Adrenal gland (tissue), 19 donors: Measurements from ENCODE around the gene SWAP70. TPM values are rescaled to one million over a fixed set of nuclear protein-coding genes. Genes with fewer than 3 reads are reported as not detected.

Experiments
- DNase-seq, 7 donors: peaks; one replicate each; pipeline ENCODE4 v3.0.0-alpha.2; 2019 to 2020
- H3K27ac ChIP-seq, 5 donors: fragments of 200-600 bp; sonication (generic) in 4 of 5; 1 replicate in 3 of 5; 2 replicates in 2 of 5; pipeline versions ENCODE4 v1.5.1 to v1.8.0; 2016 to 2020; ENCODE audit warnings: mild to moderate bottlenecking in 1 of 5
- H3K27me3 ChIP-seq: fragments of 200-600 bp; 2 replicates; pipeline ENCODE4 v1.8.0; 2021
- H3K36me3 ChIP-seq, 2 donors: fragments of 200-600 bp; replicated peaks in 1 of 2; 1 replicate in 1 of 2; 2 replicates in 1 of 2; pipeline versions ENCODE4 v1.5.1 to v1.8.0; 2018 to 2022
- H3K4me1 ChIP-seq, 2 donors: fragments of 200-600 bp; replicated peaks in 1 of 2; 1 replicate in 1 of 2; 2 replicates in 1 of 2; pipeline versions ENCODE4 v1.5.1 to v1.8.0; 2018 to 2021
- H3K4me3 ChIP-seq, 4 donors: fragments of 200-600 bp; sonication (generic) in 3 of 4; one replicate each; pipeline ENCODE4 v1.5.1; 2016 to 2018
- H3K9me3 ChIP-seq, 3 donors: fragments of 200-600 bp; sonication (generic) in 1 of 3; replicated peaks in 1 of 3; 1 replicate in 2 of 3; 2 replicates in 1 of 3; pipeline versions ENCODE4 v1.5.1 to v1.8.0; 2016 to 2021
- POLR2A ChIP-seq, 2 donors: fragments of 450-650 bp; IDR thresholded peaks; one replicate each; pipeline ENCODE4 v1.6.1; 2017; ENCODE audit warnings: antibody characterized with exemption in 2 of 2, mild to moderate bottlenecking in 2 of 2, moderate library complexity in 1 of 2
- WGBS, 4 donors: extraction: QIAGEN DNeasy Blood & Tissue Kit in 2 of 4; methylation state at CpG; one replicate each; pipeline versions ENCODE4 v1.1.5 to v1.1.7; 2013 to 2017; 5-methylcytosine and 5-hydroxymethylcytosine counted together
- intact Hi-C, 2 donors: fragments of 100-400 bp; cut with DNase I; formaldehyde crosslinking; loops; one replicate each; pipeline versions ENCODE4 v1.14.1 to v1.15.0; 2022 to 2023
- long read RNA-seq, 10 donors: library from polyadenylated mRNA in 3 of 10; unstranded in 2 of 10; stranded (forward) in 1 of 10; transcript quantifications; one replicate each; pipeline ENCODE4 v2.0.0 and lab custom pipeline, GENCODE V29; 2021 to 2026
- polyA plus RNA-seq, 3 donors: library from polyadenylated mRNA; stranded (reverse); fragments of 200-250 nt in 2 of 3; fragments of 350-450 nt in 1 of 3; fragmentation: Illumina TruSeq in 1 of 3; extraction: RNeasy Lipid Tissue Mini Kit (QIAGEN cat#74804) in 1 of 3; gene quantifications; one replicate each; pipeline ENCODE4 v1.2.3, GENCODE V29; 2013 to 2014
- total RNA-seq, 9 donors: library from RNA; depleted of rRNA in 4 of 9; stranded (reverse); fragments of >200 nt in 4 of 9; fragments of 120-200 nt in 1 of 9; fragmentation: NEBNext Ultra II Directional in 1 of 9; extraction: Animal tissue kit (Norgen Biotek cat#: 25700) in 1 of 9; gene quantifications; one replicate each; pipeline versions ENCODE4 v1.1.0 to v1.2.4, GENCODE V29; 2013 to 2023
- TF ChIP-seq, protein P1 (sequence below), 6 experiments: fragments of 450-650 bp in 4 of 6; fragments of 200-600 bp in 2 of 6; sonication (generic) in 1 of 6; IDR thresholded peaks; 1 replicate in 5 of 6; 2 replicates in 1 of 6; pipeline versions ENCODE4 v1.5.1 to v1.8.0; 2016 to 2021; ENCODE audit warnings: antibody characterized with exemption in 6 of 6, mild to moderate bottlenecking in 2 of 6, moderate library complexity in 1 of 6
- donor health status: healthy with polysubstance abuse.
- donor health status: Bipolar disorder and iron deficiency.
- donor health status: DM: yes; HTN: yes; CAD: no.
- donor health status: DM: no; HTN: no; CAD: no.
- donor health status: DM: no; HTN: no; CAD: no.
- donor health status: DM: yes; HTN: yes; CAD: no.

The SWAP70 gene
- total RNA-seq (10 to 100 TPM; 10.5 to 23.5 (median 19.8) TPM), polyA plus RNA-seq (10 to 100 TPM in 1 of 3 donors, 1 to 10 TPM in 2; 6.5 to 17.2 (median 8.8) TPM)
- long read RNA-seq, donor 1, full-length matches to known transcripts, result 1 of 1 reads
- long read RNA-seq, donor 1, partial matches to known transcripts, result 0 of 1 reads
- long read RNA-seq, donor 1, other reads (novel, unspliced or antisense), result 0 of 1 reads
- long read RNA-seq, donor 2, result 0 reads
- long read RNA-seq, donor 3, full-length matches to known transcripts, result 2 of 2 reads
- long read RNA-seq, donor 3, partial matches to known transcripts, result 0 of 2 reads
- long read RNA-seq, donor 3, other reads (novel, unspliced or antisense), result 0 of 2 reads
- long read RNA-seq, donor 4, full-length matches to known transcripts, result 9 of 12 reads
- long read RNA-seq, donor 4, partial matches to known transcripts, result 2 of 12 reads
- long read RNA-seq, donor 4, other reads (novel, unspliced or antisense), result 1 of 12 reads
- long read RNA-seq, donor 5, full-length matches to known transcripts, result 49 of 53 reads
- long read RNA-seq, donor 5, partial matches to known transcripts, result 2 of 53 reads
- long read RNA-seq, donor 5, other reads (novel, unspliced or antisense), result 2 of 53 reads
- long read RNA-seq, donor 6, full-length matches to known transcripts, result 6 of 9 reads
- long read RNA-seq, donor 6, partial matches to known transcripts, result 3 of 9 reads
- long read RNA-seq, donor 6, other reads (novel, unspliced or antisense), result 0 of 9 reads
- long read RNA-seq, donor 7, full-length matches to known transcripts, result 1 of 1 reads
- long read RNA-seq, donor 7, partial matches to known transcripts, result 0 of 1 reads
- long read RNA-seq, donor 7, other reads (novel, unspliced or antisense), result 0 of 1 reads
- long read RNA-seq, donor 8, full-length matches to known transcripts, result 3 of 3 reads
- long read RNA-seq, donor 8, partial matches to known transcripts, result 0 of 3 reads
- long read RNA-seq, donor 8, other reads (novel, unspliced or antisense), result 0 of 3 reads
- long read RNA-seq, donor 9, result 0 reads
- long read RNA-seq, donor 10, full-length matches to known transcripts, result 2 of 2 reads
- long read RNA-seq, donor 10, partial matches to known transcripts, result 0 of 2 reads
- long read RNA-seq, donor 10, other reads (novel, unspliced or antisense), result 0 of 2 reads

- Histone ChIP-seq H3K4me3 (peak within 1 kb of the TSS; percentile 37 to 96 (median 80)), H3K9me3 (no peaks in the 10 kb centered on the region), H3K27me3 (no peaks in the 10 kb centered on the region), H3K27ac (peak within 1 kb of the TSS; percentile 30 to 96 (median 89)), H3K4me1 (peaks cover 0 to 12% of the 10 kb centered on the region in 2 donors), H3K36me3 (no peaks in the 10 kb centered on the region)
- peak; percentile 85 to 92 (median 88) for DNase-seq
- peak in 1 of 2 donors; percentile 53 for TF ChIP-seq POLR2A (IDR thresholded peaks at IDR 0.05)
- TF ChIP-seq, protein P1, sequence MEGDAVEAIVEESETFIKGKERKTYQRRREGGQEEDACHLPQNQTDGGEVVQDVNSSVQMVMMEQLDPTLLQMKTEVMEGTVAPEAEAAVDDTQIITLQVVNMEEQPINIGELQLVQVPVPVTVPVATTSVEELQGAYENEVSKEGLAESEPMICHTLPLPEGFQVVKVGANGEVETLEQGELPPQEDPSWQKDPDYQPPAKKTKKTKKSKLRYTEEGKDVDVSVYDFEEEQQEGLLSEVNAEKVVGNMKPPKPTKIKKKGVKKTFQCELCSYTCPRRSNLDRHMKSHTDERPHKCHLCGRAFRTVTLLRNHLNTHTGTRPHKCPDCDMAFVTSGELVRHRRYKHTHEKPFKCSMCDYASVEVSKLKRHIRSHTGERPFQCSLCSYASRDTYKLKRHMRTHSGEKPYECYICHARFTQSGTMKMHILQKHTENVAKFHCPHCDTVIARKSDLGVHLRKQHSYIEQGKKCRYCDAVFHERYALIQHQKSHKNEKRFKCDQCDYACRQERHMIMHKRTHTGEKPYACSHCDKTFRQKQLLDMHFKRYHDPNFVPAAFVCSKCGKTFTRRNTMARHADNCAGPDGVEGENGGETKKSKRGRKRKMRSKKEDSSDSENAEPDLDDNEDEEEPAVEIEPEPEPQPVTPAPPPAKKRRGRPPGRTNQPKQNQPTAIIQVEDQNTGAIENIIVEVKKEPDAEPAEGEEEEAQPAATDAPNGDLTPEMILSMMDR (IDR thresholded peaks at IDR 0.05), result peak in 5 of 6 experiments; percentile 32 to 68 (median 37)
- intact Hi-C loops, result no loop called here
- 0 to 8% (median 1%) methylated on average over 2 to 38 of the region's 38 CpGs for WGBS, 4 donors
Observed at GRCh38 chr11:9663699-9664275, at the start of gene SWAP70. Gene SWAP70, plus strand, starts transcription at chr11:9664077. Its CDS starts 103 bp downstream, at chr11:9664180.

DNA sequence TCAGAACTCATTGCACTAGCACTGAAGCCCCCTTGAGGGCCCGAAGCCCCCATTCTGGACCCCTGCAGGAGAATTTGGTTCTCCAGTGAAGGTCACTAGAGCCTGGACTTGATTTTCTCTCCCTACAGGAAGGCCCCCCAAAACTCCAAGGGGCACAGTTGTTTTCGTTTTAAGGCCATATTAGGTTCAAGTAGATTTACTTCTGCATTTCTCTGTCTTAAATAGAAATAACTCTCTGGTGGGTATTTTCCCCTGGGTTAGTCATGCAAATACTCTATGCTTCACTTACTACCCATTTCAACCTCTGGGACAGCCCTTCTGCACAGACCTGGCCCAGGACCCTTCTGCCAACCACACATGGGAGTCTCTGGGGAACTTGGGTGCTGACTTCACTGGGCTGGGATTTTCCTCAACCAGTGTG, 48.8 kb upstream of the SWAP70 start:
- H3K36me3 ChIP-seq, result no peaks in the 10 kb centered on the region
- peak overlapping the region in 1 of 5 donors; percentile 93 for H3K27ac ChIP-seq
- WGBS, 4 donors, result 73 to 83% (median 75%) methylated on average over 2 of the region's 2 CpGs
- DNase-seq, result no peak
- no peak overlapping the region for H3K4me3 ChIP-seq
- intact Hi-C loops, result loop anchor here (2.0 to 10.0 kb wide), 3 partner anchors 80 to 140 kb away; no protein-coding TSS in a partner anchor
- TF ChIP-seq, protein P1 (IDR thresholded peaks at IDR 0.05), result no peak
- TF ChIP-seq POLR2A (IDR thresholded peaks at IDR 0.05), result no peak
- H3K9me3 ChIP-seq, result no peaks in the 10 kb centered on the region
- no peaks in the 10 kb centered on the region for H3K27me3 ChIP-seq
- peaks cover 9 to 12% of the 10 kb centered on the region in 2 donors for H3K4me1 ChIP-seq

DNA sequence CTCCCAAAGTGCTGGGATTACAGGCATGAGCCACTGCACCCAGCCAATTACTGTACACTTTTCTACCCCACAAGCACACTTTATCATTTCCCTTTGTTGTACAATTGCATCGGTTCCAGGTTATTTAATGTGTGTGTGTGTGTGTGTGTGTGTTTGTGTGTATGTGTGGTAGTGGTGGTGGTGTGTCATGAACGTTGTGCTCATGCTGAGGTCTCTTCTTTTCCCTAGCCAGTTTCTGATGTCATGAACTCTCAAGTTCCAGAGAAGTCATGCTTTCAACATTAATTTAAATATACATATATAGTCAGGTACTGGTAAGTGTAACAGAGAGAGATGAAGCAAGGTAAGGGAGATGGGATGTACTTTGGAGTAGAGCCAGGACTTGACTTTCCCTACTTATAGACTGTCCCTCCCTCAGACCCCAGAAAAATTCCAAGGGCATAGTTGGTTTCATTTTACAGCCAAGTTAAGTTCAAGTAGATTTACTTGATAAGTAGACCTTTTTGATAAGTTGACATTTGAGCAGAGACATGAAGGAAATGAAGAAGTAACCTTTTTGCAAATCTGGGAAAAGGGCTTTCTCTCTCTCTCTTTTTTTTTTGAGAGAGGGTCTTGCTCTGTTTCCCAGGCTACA, 47.7 kb upstream of the SWAP70 start:
- intact Hi-C loops, result loop anchor here (10.0 kb wide), 2 partner anchors 81 to 139 kb away; no protein-coding TSS in a partner anchor
- no peaks in the 10 kb centered on the region for H3K27me3 ChIP-seq
- no peak overlapping the region for H3K4me3 ChIP-seq
- 53 to 86% (median 64%) methylated on average over 2 of the region's 2 CpGs for WGBS, 4 donors
- H3K9me3 ChIP-seq, result no peaks in the 10 kb centered on the region
- TF ChIP-seq POLR2A (IDR thresholded peaks at IDR 0.05), result no peak
- TF ChIP-seq, protein P1 (IDR thresholded peaks at IDR 0.05), result no peak
- no peak overlapping the region for H3K27ac ChIP-seq
- no peak for DNase-seq
- H3K36me3 ChIP-seq, result no peaks in the 10 kb centered on the region
- peaks cover 9 to 12% of the 10 kb centered on the region in 2 donors for H3K4me1 ChIP-seq
